Epithelial cell of esophagus (primary cell): ENCODE data around the gene SPATA25.

Experiments used
- DNase-seq: peaks from one replicate; pipeline ENCODE4 v3.0.0; 2010; ENCODE audit warnings: low read depth
- H3K4me3 ChIP-seq: 2 replicates; pipeline ENCODE4 v1.5.1; 2011; ENCODE audit warnings: mild to moderate bottlenecking, low read length, control low read depth
- TF ChIP-seq, protein P1 (sequence below): IDR thresholded peaks from 2 replicates; pipeline ENCODE4 v1.5.1; 2011; ENCODE audit warnings: low read depth, mild to moderate bottlenecking, low read length, control low read depth, inconsistent platforms; ENCODE audit not compliant: insufficient read depth; ENCODE audit errors: missing control alignments

Gene SPATA25

DNA sequence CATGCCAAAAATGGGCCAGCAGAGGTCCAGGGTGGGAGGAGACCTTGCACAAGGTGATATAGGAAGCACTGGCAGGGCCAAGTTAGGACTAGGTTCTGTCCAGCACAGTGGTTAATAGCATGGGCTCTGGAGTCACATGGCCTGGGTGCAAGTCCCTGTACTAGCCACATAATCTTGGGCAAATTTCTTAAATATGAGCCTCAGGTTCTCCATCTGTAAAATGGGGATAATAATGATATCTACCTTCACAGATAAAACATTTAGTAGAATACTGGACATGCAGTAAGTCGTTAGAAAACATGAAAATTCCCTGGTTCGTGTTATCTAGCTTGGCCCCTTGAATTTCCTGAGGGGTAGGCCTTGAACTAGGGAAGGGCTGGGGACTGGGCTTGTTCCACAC is 9.9 kb upstream of the SPATA25 start:
- no peak for DNase-seq
- H3K4me3 ChIP-seq, result no peak overlapping the region
- TF ChIP-seq, protein P1, sequence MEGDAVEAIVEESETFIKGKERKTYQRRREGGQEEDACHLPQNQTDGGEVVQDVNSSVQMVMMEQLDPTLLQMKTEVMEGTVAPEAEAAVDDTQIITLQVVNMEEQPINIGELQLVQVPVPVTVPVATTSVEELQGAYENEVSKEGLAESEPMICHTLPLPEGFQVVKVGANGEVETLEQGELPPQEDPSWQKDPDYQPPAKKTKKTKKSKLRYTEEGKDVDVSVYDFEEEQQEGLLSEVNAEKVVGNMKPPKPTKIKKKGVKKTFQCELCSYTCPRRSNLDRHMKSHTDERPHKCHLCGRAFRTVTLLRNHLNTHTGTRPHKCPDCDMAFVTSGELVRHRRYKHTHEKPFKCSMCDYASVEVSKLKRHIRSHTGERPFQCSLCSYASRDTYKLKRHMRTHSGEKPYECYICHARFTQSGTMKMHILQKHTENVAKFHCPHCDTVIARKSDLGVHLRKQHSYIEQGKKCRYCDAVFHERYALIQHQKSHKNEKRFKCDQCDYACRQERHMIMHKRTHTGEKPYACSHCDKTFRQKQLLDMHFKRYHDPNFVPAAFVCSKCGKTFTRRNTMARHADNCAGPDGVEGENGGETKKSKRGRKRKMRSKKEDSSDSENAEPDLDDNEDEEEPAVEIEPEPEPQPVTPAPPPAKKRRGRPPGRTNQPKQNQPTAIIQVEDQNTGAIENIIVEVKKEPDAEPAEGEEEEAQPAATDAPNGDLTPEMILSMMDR, result no peak

DNA sequence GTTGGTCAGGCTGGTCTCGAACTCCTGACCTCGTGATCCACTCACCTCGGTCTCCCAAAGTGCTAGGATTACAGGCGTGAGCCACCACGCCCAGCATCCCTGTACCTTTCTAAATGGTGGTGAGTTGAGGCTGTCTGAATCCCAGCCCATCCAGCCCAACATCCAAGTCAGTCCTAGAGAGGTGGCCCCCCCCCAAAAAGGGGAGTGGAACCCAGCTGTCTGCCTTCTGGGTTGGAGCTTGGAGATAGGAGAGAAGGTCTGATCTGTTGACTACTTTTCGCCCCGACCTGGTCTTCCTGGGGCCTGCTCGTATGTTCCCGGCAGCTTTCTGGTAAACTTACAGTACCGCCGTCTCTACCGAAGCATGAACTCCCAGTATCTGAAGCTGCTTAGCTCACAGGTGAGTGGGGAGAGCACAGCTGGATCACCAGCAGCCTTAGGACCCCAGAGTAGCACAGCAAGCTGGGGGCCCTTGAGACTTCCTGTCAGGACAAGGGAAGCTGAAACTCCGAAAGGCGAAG is 9.3 kb upstream of the SPATA25 start:
- no peak overlapping the region for H3K4me3 ChIP-seq
- TF ChIP-seq, protein P1, result no peak
- no peak for DNase-seq

DNA sequence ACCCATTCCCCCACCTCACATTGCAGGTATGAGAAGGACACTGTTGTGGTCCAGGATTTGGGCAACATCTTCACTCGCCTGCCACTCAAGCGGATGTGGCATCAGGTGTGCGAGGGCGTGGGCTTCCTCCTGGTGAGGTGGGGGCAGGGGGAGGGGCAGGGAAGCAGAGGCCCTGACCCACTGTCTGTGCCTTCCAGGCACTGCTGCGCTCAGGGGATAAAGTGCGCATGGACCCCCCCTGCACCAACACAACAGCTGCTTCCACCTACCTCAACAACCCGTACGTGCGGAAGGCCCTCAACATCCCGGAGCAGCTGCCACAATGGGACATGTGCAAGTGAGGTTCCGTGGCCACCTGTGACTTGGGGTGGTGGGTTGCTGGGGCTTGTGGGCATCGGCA is 7.4 kb upstream of the SPATA25 start:
- TF ChIP-seq, protein P1, result no peak
- no peak overlapping the region for H3K4me3 ChIP-seq
- DNase-seq, result no peak

DNA sequence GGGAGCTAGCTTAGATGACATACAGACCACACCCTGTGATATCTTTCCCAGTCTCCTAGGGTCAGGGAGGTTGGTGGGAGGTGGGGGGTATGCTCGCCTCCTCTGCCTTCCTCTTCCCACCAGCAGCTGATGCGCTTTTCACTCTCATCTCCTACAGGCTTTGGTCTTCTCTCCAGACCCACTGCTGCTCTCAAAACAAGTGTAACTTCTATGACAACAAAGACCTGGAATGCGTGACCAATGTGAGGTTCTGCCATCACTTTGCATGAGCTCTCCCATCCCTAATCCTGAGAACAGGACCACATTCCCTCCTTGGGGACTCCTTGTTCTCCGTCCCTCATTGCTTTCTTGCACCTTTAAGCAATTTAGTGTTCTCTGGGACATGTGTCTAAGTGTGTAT is 6.4 kb upstream of the SPATA25 start:
- TF ChIP-seq, protein P1, result no peak
- no peak overlapping the region for H3K4me3 ChIP-seq
- no peak for DNase-seq

DNA sequence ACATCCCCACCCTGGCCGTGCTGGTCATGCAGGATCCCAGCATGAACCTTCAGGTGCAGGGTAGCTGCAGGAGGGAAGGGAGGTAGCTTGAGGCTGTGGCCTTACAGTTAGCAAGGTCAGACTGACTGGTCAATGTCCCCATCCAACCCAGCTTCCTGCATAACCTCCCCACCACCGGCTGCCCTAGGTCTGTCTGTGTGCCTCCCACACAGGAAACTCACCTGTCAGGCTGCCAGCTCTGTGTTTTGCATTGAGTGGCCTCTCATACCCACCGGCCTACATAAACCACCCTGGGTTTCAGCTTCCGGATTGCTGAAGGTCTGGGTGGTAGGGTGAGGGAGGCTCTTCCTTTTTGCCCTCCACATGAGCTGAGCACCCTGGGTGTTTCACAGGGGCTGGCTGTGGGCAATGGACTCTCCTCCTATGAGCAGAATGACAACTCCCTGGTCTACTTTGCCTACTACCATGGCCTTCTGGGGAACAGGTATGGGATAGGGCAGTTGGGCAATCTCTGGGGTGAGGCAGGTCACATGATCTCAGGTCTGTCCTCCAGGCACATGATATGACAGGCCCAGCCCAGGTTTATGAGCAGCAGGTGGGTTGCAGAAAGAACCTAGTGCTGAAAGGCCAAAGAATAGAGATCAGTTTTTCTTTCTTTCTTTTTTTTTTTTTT is 5.5 kb upstream of the SPATA25 start:
- DNase-seq, result peak; percentile 74
- H3K4me3 ChIP-seq, result no peak overlapping the region
- TF ChIP-seq, protein P1, result no peak

DNA sequence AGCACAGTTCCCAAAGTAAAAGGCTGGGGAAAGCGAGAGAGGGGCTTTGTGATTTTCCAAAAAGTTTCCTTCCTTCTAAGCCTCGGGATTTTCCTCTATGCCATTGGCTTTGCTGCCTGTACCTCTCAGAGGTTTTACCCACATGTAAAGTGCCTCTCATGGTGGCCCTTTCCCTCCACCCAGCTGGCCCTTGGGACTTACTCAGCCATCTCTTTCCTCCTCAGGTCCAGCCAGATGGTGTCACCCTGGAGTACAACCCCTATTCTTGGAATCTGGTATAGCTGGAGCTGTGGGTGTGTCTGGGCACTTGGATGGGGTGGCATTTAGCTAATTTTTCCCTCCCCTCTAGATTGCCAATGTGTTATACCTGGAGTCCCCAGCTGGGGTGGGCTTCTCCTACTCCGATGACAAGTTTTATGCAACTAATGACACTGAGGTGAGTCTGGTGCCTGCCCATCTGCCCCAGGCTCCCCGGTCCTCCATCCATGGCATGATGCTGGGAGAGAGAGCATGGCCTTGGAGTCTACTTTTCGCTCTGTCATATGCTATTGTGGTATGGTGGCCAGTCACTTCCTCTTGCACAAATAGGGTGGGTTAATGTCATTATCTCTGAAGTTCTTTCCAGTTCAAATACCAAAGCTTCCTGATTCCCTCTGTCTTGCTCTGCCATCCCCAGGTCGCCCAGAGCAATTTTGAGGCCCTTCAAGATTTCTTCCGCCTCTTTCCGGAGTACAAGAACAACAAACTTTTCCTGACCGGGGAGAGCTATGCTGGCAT is 4.8 kb upstream of the SPATA25 start:
- peak; percentile 48 for DNase-seq
- peak overlapping the region; percentile 89 for H3K4me3 ChIP-seq
- TF ChIP-seq, protein P1, result peak; percentile 29
